Measurements from ENCODE around the gene DCHS1. TPM values are rescaled to one million over a fixed set of nuclear protein-coding genes. Genes with fewer than 3 reads are reported as not detected.

Gene DCHS1
- total RNA-seq, 1 donor from 2014 or later, result 21.4 TPM

- no peak for DNase-seq (ENCODE audit: low read depth in 2 of 2)
Measured at GRCh38 chr11:6671991-6672390, 16.4 kb upstream of the DCHS1 start.

- DNase-seq (ENCODE audit: low read depth in 2 of 2), result no peak
Measured at GRCh38 chr11:6670202-6670830, 14.7 kb upstream of the DCHS1 start.

- DNase-seq (ENCODE audit: low read depth in 2 of 2), result peak in 1 of 2 donors; percentile 29
Measured at GRCh38 chr11:6667733-6668374, 12.2 kb upstream of the DCHS1 start.

- no peak for DNase-seq (ENCODE audit: low read depth in 2 of 2)
Measured at GRCh38 chr11:6666302-6667183, 10.9 kb upstream of the DCHS1 start.

- DNase-seq (ENCODE audit: low read depth in 2 of 2), result no peak
Measured at GRCh38 chr11:6664551-6664950, 8.9 kb upstream of the DCHS1 start.

GRCh38 chr11:6663794-6664469 lies 8.3 kb upstream of the DCHS1 start:
- DNase-seq (ENCODE audit: low read depth in 2 of 2), result no peak

GRCh38 chr11:6660712-6661111 lies 5.1 kb upstream of the DCHS1 start:
- DNase-seq (ENCODE audit: low read depth in 2 of 2), result no peak

GRCh38 chr11:6658647-6659046 lies 3.0 kb upstream of the DCHS1 start:
- DNase-seq (ENCODE audit: low read depth in 2 of 2), result no peak

GRCh38 chr11:6657346-6657745 lies 1.7 kb upstream of the DCHS1 start:
- DNase-seq (ENCODE audit: low read depth in 2 of 2), result no peak

GRCh38 chr11:6656936-6657335 lies 1.3 kb upstream of the DCHS1 start:
- no peak for DNase-seq (ENCODE audit: low read depth in 2 of 2)

- DNase-seq (ENCODE audit: low read depth in 2 of 2), result no peak
Measured at GRCh38 chr11:6656584-6656915, 941 bp upstream of the DCHS1 start.

GRCh38 chr11:6655020-6655789 lies 404 bp downstream of the DCHS1 start:
- DNase-seq (ENCODE audit: low read depth in 2 of 2), result peak in 1 of 2 donors; percentile 50

- DNase-seq (ENCODE audit: low read depth in 2 of 2), result no peak
Measured at GRCh38 chr11:6654281-6655019, 1.2 kb downstream of the DCHS1 start.

- DNase-seq (ENCODE audit: low read depth in 2 of 2), result no peak
Measured at GRCh38 chr11:6653656-6654055, 2.0 kb downstream of the DCHS1 start.

GRCh38 chr11:6653097-6653496 lies 2.5 kb downstream of the DCHS1 start:
- no peak for DNase-seq (ENCODE audit: low read depth in 2 of 2)

- DNase-seq (ENCODE audit: low read depth in 2 of 2), result no peak
Measured at GRCh38 chr11:6652182-6652581, 3.4 kb downstream of the DCHS1 start.

GRCh38 chr11:6650980-6651379 lies 4.6 kb downstream of the DCHS1 start:
- no peak for DNase-seq (ENCODE audit: low read depth in 2 of 2)

GRCh38 chr11:6650104-6650503 lies 5.5 kb downstream of the DCHS1 start:
- no peak for DNase-seq (ENCODE audit: low read depth in 2 of 2)

GRCh38 chr11:6648501-6648900 lies 7.1 kb downstream of the DCHS1 start:
- DNase-seq (ENCODE audit: low read depth in 2 of 2), result no peak

- no peak for DNase-seq (ENCODE audit: low read depth in 2 of 2)
Measured at GRCh38 chr11:6647836-6648235, 7.8 kb downstream of the DCHS1 start.

Data from dermis microvascular lymphatic vessel endothelial cell (primary cell).